ENCODE data around the gene HPSE2. TPM values are rescaled to one million over a fixed set of nuclear protein-coding genes. Genes with fewer than 3 reads are reported as not detected.

Gene HPSE2
- polyA plus RNA-seq, 1 experiment: not detected

- no peak for DNase-seq (ENCODE audit: low read depth, low spot score)
- Histone ChIP-seq H3K27me3 (ENCODE audit: control insufficient read depth, insufficient read depth, low read length) (peaks cover 67% of the 10 kb centered on the region), H3K4me3 (ENCODE audit: low read depth, low read length) (peak overlapping the region; percentile 56), H3K9me3 (ENCODE audit: control insufficient read depth, insufficient read depth, low read length) (peaks cover 4% of the 10 kb centered on the region; the same call in 1 of the 2 replicates), H3K27ac (ENCODE audit: low read depth, low read length) (no peak overlapping the region)
- ChIA-PET CTCF (interaction anchor here (1.2 to 1.4 kb wide), 2 partner anchors 12 to 767 kb away, joined by 5 to 8 read pairs; no protein-coding TSS in a partner anchor), POLR2A (no interaction called here)
- no peak for TF ChIP-seq CTCF (IDR thresholded peaks at IDR 0.05; ENCODE audit: low read depth, low read length)
Measured at GRCh38 chr10:99234041-99234790, 1.4 kb downstream of the HPSE2 start.

- Histone ChIP-seq H3K27ac (ENCODE audit: low read depth, low read length) (no peak overlapping the region), H3K9me3 (ENCODE audit: control insufficient read depth, insufficient read depth, low read length) (peaks cover 4% of the 10 kb centered on the region; the same call in 1 of the 2 replicates), H3K27me3 (ENCODE audit: control insufficient read depth, insufficient read depth, low read length) (peaks cover 67% of the 10 kb centered on the region), H3K4me3 (ENCODE audit: low read depth, low read length) (peak overlapping the region; percentile 56)
- TF ChIP-seq CTCF (IDR thresholded peaks at IDR 0.05; ENCODE audit: low read depth, low read length): no peak
- POLR2A ChIA-PET: no interaction called here
- CTCF ChIA-PET: interaction anchor here (1.4 kb wide), 1 partner anchor 13 kb away, joined by 8 read pairs; no protein-coding TSS in a partner anchor
- no peak for DNase-seq (ENCODE audit: low read depth, low spot score)
Measured at GRCh38 chr10:99233689-99234037, 2.0 kb downstream of the HPSE2 start.

GRCh38 chr10:99233000-99233688 is 2.5 kb downstream of the HPSE2 start:
- Histone ChIP-seq H3K27me3 (ENCODE audit: control insufficient read depth, insufficient read depth, low read length) (peaks cover 67% of the 10 kb centered on the region), H3K4me3 (ENCODE audit: low read depth, low read length) (no peak overlapping the region), H3K9me3 (ENCODE audit: control insufficient read depth, insufficient read depth, low read length) (peaks cover 4% of the 10 kb centered on the region; the same call in 1 of the 2 replicates), H3K27ac (ENCODE audit: low read depth, low read length) (no peak overlapping the region)
- CTCF ChIA-PET: interaction anchor here (1.4 kb wide), 1 partner anchor 13 kb away, joined by 8 read pairs; no protein-coding TSS in a partner anchor
- POLR2A ChIA-PET: no interaction called here
- no peak for TF ChIP-seq CTCF (IDR thresholded peaks at IDR 0.05; ENCODE audit: low read depth, low read length)
- no peak for DNase-seq (ENCODE audit: low read depth, low spot score)

GRCh38 chr10:99232360-99232999 is 3.2 kb downstream of the HPSE2 start:
- DNase-seq (ENCODE audit: low read depth, low spot score): no peak
- Histone ChIP-seq H3K27me3 (ENCODE audit: control insufficient read depth, insufficient read depth, low read length) (peaks cover 67% of the 10 kb centered on the region), H3K27ac (ENCODE audit: low read depth, low read length) (no peak overlapping the region), H3K9me3 (ENCODE audit: control insufficient read depth, insufficient read depth, low read length) (peaks cover 4% of the 10 kb centered on the region; the same call in 1 of the 2 replicates), H3K4me3 (ENCODE audit: low read depth, low read length) (no peak overlapping the region)
- ChIA-PET POLR2A (no interaction called here), CTCF (no interaction called here)
- no peak for TF ChIP-seq CTCF (IDR thresholded peaks at IDR 0.05; ENCODE audit: low read depth, low read length)

Measured in AG04450 (cell line).